K562 (cell line): ENCODE data around the gene STXBP4. TPM values are rescaled to one million over a fixed set of nuclear protein-coding genes. Genes with fewer than 3 reads are reported as not detected.

Source experiments
- DACH1 ChIP-seq: fragments of 450-650 bp; IDR thresholded peaks from 2 replicates; pipeline ENCODE4 v1.6.1; 2018; ENCODE audit not compliant: partially characterized antibody
- JUND ChIP-seq, 2 experiments: IDR thresholded peaks; 2 replicates in 1 of 2; 3 replicates in 1 of 2; pipeline ENCODE4 v1.6.1; 2011; ENCODE audit warnings: borderline replicate concordance in 2 of 2, low read depth in 2 of 2, low read length in 2 of 2, improper control_type of control experiment in 1 of 2, missing biosample characterization in 1 of 2, missing genetic modification characterization in 1 of 2, missing genetic modification reagents in 1 of 2
- MCM3 ChIP-seq: fragments of 450-650 bp; IDR thresholded peaks from 2 replicates; pipeline ENCODE4 v1.6.1; 2016
- MEIS2 ChIP-seq: fragments of 450-650 bp; IDR thresholded peaks from 2 replicates; pipeline ENCODE4 v1.6.1; 2014; ENCODE audit warnings: mild to moderate bottlenecking; ENCODE audit not compliant: partially characterized antibody
- RHOXF2B ChIP-seq: fragments of 250-450 bp; sonication (Bioruptor Pico); conservative IDR thresholded peaks from 2 replicates; pipeline ENCODE4 v1.5.1; 2021
- SMARCB1 ChIP-seq: IDR thresholded peaks from 2 replicates; pipeline ENCODE4 v1.6.1; 2011; ENCODE audit warnings: improper control_type of control experiment, low read depth; ENCODE audit not compliant: insufficient read length
- STAT5A ChIP-seq: IDR thresholded peaks from 2 replicates; pipeline ENCODE4 v1.6.1; 2012; ENCODE audit warnings: low read length, inconsistent platforms, borderline replicate concordance
- TEAD4 ChIP-seq, 2 experiments: sonication (generic) in 1 of 2; formaldehyde crosslinking in 1 of 2; IDR thresholded peaks; 2 replicates each; pipeline versions ENCODE4 v1.6.1 to v1.8.0; 2012 to 2022; ENCODE audit warnings: borderline replicate concordance in 1 of 2, inconsistent platforms in 1 of 2, low read length in 1 of 2, mild to moderate bottlenecking in 1 of 2, missing genetic modification reagents in 1 of 2
- ZNF785 ChIP-seq: fragments of 250-450 bp; sonication (Bioruptor Pico); IDR thresholded peaks from 2 replicates; pipeline ENCODE4 v1.4.0; 2020; ENCODE audit warnings: mild to moderate bottlenecking
- polyA plus RNA-seq, 8 experiments: library from polyadenylated mRNA; depleted of rRNA in 4 of 8; stranded (reverse) in 5 of 8; unstranded in 3 of 8; fragments of >200 nt; fragmentation: Nextera tagmentation in 2 of 8; fragmentation: Illumina TruSeq in 1 of 8; extraction: Ambion mirVana in 2 of 8; extraction: Trizol in 1 of 8; gene quantifications; 2 replicates each; pipeline versions ENCODE4 v1.2.1 to v1.2.3, GENCODE V29; 2011 to 2014; ENCODE audit warnings: inconsistent platforms in 1 of 8, missing spikeins in 1 of 8
- total RNA-seq, 7 experiments: library from RNA; depleted of rRNA in 6 of 7; stranded (reverse); fragments of >200 nt in 6 of 7; fragmentation: Illumina TruSeq in 2 of 7; extraction: Trizol in 2 of 7; gene quantifications; 2 replicates each; pipeline versions ENCODE4 v1.2.1 to v1.2.3, GENCODE V29; 2011 to 2021; ENCODE audit warnings: low replicate concordance in 1 of 7
- TF ChIP-seq, protein P1 (sequence below): fragments of 200-800 bp; sonication (Bioruptor generic); IDR thresholded peaks from 2 replicates; pipeline ENCODE4 v1.6.1; 2017; ENCODE audit warnings: missing genetic modification characterization, missing compliant biosample characterization
- TF ChIP-seq, protein P2 (sequence below), 3 experiments: fragments of 200-800 bp in 1 of 3; sonication (Bioruptor generic) in 1 of 3; sonication (generic) in 1 of 3; formaldehyde crosslinking in 1 of 3; IDR thresholded peaks; 2 replicates each; pipeline versions ENCODE4 v1.6.1 to v1.8.0; 2016 to 2022; ENCODE audit warnings: mild to moderate bottlenecking in 2 of 3, missing compliant biosample characterization in 2 of 3, missing genetic modification characterization in 2 of 3, missing genetic modification reagents in 1 of 3
- TF ChIP-seq, protein P3 (sequence below): fragments of 450-650 bp; IDR thresholded peaks from 2 replicates; pipeline ENCODE4 v1.6.1; 2016
- TF ChIP-seq, protein P4 (sequence below): IDR thresholded peaks from 2 replicates; pipeline ENCODE4 v1.6.1; 2012; ENCODE audit warnings: low read depth, low read length, improper control_type of control experiment, borderline replicate concordance
- TF ChIP-seq, protein P5 (sequence below): fragments of 450-650 bp; formaldehyde crosslinking; IDR thresholded peaks from 2 replicates; pipeline ENCODE4 v1.4.0; 2020; ENCODE audit warnings: mild to moderate bottlenecking, mixed read lengths
- TF ChIP-seq, protein P6 (sequence below): fragments of 450-650 bp; IDR thresholded peaks from 2 replicates; pipeline ENCODE4 v1.6.1; 2016; ENCODE audit warnings: missing biosample characterization, missing genetic modification characterization

Gene STXBP4
- total and polyA plus RNA-seq, 9 of the 15 experiments (the other 6 are each of a cell fraction or from before 2014, with no cell fraction given): 11.6 to 23.2 (median 18.5) TPM

DNA sequence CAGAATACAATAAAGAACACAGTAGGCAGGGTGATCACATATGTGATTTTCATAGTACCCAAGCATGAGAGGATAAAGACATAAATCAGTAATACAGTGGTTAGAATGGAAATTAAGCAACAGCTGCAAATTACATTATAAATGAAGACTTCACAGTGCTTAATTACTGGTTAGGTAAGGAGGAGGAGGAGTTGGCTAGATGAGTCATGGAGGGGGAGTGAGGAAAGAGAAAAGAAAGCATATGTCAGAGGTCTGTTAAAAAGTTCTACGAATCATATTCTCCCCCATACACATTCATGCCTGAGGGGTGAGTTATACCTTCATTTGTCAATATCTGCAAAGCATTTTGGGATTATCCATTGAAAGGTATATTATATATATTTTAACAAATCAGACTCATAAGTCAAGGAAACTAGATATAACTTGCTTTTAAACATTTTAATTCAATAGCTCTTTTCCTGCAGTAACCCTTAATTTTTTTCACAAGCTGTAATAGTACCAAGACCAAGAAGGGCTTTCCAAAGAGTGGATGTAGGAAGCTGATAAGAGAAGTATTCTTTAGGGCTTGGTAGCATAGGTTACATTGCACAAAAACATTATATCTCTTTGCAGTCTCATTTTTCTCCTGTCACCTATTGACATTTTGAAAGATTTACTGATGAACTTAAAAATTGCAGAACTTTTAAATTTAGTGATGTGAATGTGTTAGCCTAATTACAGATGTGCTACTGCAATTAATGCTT is 99.3 kb downstream of the STXBP4 start (continued):
- TF ChIP-seq, protein P1, sequence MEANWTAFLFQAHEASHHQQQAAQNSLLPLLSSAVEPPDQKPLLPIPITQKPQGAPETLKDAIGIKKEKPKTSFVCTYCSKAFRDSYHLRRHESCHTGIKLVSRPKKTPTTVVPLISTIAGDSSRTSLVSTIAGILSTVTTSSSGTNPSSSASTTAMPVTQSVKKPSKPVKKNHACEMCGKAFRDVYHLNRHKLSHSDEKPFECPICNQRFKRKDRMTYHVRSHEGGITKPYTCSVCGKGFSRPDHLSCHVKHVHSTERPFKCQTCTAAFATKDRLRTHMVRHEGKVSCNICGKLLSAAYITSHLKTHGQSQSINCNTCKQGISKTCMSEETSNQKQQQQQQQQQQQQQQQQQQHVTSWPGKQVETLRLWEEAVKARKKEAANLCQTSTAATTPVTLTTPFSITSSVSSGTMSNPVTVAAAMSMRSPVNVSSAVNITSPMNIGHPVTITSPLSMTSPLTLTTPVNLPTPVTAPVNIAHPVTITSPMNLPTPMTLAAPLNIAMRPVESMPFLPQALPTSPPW (CRISPR knock-in tag): peak; percentile 21; the same call in 1 of the 2 replicates
- TF ChIP-seq, protein P2, sequence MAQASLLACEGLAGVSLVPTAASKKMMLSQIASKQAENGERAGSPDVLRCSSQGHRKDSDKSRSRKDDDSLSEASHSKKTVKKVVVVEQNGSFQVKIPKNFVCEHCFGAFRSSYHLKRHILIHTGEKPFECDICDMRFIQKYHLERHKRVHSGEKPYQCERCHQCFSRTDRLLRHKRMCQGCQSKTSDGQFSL (CRISPR knock-in tag; IDR thresholded peaks at IDR 0.05): no peak
- TF ChIP-seq, protein P2 (tag; IDR thresholded peaks at IDR 0.05): no peak
- peak; percentile 27 for TF ChIP-seq DACH1
- TF ChIP-seq JUND (IDR thresholded peaks at IDR 0.05; ENCODE audit: borderline replicate concordance, low read depth, low read length): peak; percentile 91
- TF ChIP-seq JUND (tag; IDR thresholded peaks at IDR 0.05; ENCODE audit: borderline replicate concordance, low read depth, low read length): peak; percentile 84; the same call in 2 of the 3 replicates
- no peak for TF ChIP-seq ZNF785 (CRISPR knock-in tag)
- TF ChIP-seq MCM3: no peak
- TF ChIP-seq RHOXF2B: no peak
- TF ChIP-seq, protein P3, sequence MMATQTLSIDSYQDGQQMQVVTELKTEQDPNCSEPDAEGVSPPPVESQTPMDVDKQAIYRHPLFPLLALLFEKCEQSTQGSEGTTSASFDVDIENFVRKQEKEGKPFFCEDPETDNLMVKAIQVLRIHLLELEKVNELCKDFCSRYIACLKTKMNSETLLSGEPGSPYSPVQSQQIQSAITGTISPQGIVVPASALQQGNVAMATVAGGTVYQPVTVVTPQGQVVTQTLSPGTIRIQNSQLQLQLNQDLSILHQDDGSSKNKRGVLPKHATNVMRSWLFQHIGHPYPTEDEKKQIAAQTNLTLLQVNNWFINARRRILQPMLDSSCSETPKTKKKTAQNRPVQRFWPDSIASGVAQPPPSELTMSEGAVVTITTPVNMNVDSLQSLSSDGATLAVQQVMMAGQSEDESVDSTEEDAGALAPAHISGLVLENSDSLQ: peak; percentile 82
- TF ChIP-seq, protein P4, sequence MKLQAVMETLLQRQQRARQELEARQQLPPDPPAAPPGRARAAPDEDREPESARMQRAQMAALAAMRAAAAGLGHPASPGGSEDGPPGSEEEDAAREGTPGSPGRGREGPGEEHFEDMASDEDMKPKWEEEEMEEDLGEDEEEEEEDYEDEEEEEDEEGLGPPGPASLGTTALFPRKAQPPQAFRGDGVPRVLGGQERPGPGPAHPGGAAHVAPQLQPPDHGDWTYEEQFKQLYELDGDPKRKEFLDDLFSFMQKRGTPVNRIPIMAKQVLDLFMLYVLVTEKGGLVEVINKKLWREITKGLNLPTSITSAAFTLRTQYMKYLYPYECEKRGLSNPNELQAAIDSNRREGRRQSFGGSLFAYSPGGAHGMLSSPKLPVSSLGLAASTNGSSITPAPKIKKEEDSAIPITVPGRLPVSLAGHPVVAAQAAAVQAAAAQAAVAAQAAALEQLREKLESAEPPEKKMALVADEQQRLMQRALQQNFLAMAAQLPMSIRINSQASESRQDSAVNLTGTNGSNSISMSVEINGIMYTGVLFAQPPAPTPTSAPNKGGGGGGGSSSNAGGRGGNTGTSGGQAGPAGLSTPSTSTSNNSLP: 0 out of 2 replicates have a peak, but pooled peaks have one; percentile 8
- peak; percentile 35; the same call in 1 of the 2 replicates for TF ChIP-seq TEAD4 (IDR thresholded peaks at IDR 0.05; ENCODE audit: low read length)
- TF ChIP-seq TEAD4 (CRISPR knock-in tag; IDR thresholded peaks at IDR 0.05; ENCODE audit: borderline replicate concordance): no peak
- TF ChIP-seq STAT5A: peak; percentile 23; the same call in 1 of the 2 replicates
- TF ChIP-seq, protein P5, sequence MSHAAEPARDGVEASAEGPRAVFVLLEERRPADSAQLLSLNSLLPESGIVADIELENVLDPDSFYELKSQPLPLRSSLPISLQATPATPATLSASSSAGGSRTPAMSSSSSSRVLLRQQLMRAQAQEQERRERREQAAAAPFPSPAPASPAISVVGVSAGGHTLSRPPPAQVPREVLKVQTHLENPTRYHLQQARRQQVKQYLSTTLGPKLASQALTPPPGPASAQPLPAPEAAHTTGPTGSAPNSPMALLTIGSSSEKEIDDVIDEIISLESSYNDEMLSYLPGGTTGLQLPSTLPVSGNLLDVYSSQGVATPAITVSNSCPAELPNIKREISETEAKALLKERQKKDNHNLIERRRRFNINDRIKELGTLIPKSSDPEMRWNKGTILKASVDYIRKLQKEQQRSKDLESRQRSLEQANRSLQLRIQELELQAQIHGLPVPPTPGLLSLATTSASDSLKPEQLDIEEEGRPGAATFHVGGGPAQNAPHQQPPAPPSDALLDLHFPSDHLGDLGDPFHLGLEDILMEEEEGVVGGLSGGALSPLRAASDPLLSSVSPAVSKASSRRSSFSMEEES: no peak
- TF ChIP-seq MEIS2: peak; percentile 96
- TF ChIP-seq, protein P6, sequence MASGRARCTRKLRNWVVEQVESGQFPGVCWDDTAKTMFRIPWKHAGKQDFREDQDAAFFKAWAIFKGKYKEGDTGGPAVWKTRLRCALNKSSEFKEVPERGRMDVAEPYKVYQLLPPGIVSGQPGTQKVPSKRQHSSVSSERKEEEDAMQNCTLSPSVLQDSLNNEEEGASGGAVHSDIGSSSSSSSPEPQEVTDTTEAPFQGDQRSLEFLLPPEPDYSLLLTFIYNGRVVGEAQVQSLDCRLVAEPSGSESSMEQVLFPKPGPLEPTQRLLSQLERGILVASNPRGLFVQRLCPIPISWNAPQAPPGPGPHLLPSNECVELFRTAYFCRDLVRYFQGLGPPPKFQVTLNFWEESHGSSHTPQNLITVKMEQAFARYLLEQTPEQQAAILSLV (tag): no peak
- TF ChIP-seq SMARCB1: peak; percentile 24
